ENCODE results near the gene HINT3.

HINT3 gene

DNA sequence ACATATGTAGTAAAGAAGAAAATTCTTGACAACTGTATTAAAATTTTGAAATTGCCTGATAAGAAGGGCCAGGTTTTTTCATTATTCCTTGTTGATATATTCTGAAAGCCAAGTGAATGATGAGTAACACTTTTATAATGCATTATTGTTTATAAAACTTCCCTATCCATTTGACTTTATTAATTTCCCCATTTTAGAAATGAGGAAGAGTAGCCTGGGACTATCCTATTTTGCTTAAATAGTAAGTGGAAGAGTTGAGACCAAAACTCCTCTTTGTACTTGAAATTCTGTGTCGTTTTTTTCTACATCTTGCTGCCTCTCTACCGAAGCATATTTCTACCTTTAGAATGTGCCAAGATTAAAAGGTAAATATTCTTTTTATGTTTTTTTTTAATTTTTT is 69.4 kb downstream of the HINT3 start:
- TF ChIP-seq, protein P1, sequence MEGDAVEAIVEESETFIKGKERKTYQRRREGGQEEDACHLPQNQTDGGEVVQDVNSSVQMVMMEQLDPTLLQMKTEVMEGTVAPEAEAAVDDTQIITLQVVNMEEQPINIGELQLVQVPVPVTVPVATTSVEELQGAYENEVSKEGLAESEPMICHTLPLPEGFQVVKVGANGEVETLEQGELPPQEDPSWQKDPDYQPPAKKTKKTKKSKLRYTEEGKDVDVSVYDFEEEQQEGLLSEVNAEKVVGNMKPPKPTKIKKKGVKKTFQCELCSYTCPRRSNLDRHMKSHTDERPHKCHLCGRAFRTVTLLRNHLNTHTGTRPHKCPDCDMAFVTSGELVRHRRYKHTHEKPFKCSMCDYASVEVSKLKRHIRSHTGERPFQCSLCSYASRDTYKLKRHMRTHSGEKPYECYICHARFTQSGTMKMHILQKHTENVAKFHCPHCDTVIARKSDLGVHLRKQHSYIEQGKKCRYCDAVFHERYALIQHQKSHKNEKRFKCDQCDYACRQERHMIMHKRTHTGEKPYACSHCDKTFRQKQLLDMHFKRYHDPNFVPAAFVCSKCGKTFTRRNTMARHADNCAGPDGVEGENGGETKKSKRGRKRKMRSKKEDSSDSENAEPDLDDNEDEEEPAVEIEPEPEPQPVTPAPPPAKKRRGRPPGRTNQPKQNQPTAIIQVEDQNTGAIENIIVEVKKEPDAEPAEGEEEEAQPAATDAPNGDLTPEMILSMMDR (IDR thresholded peaks at IDR 0.05; ENCODE audit: low read depth, low read length), result no peak
- no peak overlapping the region for H3K4me3 ChIP-seq (ENCODE audit: low read depth, low read length)

DNA sequence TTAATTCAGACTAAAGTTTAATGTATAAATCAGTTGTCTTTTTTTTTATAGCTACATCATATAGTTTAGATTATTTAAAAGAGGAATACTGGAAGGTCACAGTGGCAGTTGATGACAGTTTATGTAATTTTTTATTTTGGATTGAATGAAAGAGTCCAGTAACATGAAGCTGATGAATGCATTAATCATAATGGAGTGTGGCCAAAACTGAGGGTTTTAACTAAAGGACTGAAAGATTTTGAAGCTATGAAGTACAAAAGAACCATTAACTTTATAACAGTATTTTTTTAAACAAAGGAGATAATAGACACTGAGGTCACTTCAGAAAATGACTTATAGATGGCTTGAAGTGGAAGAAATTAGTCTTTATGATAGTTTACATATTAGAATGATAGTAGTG is 71.0 kb downstream of the HINT3 start:
- TF ChIP-seq, protein P1 (IDR thresholded peaks at IDR 0.05; ENCODE audit: low read depth, low read length), result no peak
- no peak overlapping the region for H3K4me3 ChIP-seq (ENCODE audit: low read depth, low read length)

All from WI38 (cell line).